CD4-positive, alpha-beta T cell treated with Interleukin-6 at 100 ng/mL for 8 hours (primary cell): Measurements from ENCODE around the gene CASTOR1.

Experiments
- DNase-seq: peaks from one replicate; pipeline ENCODE4 v3.0.0-alpha.2; 2020; ENCODE audit warnings: mixed read lengths, low spot score

CASTOR1 gene

DNA sequence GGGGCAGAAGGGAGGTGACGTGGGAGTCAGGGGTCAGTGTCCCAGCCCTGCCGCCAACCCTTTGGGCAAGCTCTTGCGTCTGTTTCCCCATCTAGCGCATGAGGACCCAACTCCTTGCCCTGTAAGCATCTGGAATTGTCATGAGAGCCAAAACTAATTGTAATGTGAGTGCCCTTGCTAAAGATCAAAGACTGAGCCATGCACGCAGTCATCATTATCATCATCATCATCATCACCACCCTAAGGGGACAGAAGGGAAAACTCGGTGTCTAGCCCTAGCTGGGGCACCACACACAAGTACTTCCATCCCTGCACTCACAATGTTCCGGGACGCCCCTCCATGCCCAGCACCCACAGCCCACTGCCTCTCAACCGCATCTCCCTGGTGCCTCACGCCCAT, 45.2 kb downstream of the CASTOR1 start:
- DNase-seq, result no peak

DNA sequence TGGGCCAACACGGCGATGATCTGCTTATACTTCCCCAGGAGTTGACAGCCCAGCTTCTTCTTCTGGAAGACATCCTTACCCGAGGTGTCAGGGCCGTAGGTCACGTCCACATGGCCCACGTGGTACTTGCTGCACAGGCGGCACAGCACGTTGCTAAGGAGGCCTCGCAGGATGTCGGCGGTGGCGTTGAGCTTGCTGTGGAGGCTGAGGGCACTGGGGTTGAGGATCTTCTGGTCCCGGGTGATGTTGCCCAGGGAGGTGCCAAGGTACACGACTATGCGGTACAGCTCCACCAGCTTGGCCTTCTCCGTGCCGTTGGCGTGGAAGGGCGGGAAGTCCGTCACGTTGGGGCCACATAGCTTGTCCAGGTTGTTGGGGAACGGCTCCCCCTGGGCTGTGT, 45.6 kb downstream of the CASTOR1 start:
- no peak for DNase-seq

DNA sequence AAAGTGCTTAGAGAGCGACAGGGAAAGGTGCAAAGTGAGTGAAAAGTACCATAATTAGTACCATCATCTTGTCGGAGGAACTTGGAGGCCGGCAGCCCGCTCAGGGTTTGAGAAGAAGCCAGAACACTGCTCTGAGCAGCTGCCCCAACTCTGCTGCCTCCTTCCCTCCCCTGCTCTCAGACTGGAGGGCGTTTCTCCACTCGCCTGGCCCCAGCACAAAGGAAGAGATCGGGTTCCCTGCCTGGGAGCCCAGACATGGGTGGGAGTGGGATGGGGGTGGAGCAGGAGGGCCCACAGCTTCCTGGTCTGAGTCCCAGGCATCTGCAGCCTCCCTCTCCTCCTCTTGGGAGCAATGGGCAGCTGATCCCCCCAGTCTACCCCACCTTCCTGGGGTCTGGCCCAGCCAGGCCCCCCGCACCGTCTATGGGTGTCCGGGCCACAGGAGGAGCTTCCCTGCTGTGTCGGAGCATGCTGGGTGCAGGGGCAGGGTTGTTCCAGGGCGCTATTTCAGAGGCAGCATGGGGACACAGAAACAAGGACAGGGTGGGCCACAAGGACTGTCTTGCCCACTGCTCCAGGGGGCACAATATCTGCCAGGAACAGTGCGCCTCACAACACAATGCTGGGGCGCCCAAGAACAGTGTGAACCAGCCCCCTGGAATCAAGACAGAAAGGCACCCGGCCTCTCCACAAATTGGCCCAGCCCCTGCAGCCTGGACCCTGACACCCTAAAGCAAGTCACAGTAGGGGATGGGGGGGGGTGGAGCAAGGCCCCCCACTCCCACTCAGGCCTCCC, 47.5 kb downstream of the CASTOR1 start:
- DNase-seq, result no peak

DNA sequence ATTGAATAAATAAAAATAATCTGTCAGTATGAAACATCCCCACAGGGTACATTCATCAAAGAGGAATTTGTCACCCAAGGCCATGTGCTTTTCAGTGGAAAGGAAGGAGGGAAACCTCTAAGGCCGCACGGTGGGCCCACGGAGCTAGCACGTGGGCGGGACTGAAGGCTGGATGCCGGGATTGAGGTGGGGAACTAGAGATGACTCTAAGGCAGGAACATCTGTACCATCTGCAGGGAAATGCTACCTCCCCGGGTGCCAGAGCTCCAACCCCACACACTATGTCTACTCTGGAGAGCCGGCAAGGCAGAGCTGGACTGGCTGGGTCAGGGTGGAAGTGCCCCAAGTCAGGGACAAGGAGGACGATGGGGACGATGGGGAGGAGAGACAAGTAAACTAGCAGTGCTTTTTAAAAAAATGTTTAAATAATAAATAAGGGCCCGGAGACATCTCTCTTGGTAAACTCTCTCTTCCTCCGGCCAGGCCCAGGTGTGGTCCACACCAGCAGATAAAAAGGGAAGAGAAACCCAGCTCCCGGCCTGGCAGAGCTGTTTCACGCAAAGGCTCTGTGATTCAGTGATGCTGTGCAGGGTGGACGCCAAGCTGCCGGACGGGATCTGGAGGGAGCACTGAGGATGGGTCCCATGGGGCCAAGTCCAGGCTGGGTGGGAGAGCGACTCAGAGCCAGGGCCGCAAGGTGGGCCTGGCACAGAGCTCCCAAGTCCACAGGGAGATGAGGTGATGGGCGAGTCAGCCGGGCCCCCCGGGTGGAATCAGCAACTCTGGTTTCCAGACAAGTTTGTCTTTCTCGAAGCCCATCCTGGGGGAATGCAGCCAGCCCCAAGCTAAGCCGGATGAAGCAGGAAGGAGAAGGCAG, 48.5 kb downstream of the CASTOR1 start:
- DNase-seq, result no peak

DNA sequence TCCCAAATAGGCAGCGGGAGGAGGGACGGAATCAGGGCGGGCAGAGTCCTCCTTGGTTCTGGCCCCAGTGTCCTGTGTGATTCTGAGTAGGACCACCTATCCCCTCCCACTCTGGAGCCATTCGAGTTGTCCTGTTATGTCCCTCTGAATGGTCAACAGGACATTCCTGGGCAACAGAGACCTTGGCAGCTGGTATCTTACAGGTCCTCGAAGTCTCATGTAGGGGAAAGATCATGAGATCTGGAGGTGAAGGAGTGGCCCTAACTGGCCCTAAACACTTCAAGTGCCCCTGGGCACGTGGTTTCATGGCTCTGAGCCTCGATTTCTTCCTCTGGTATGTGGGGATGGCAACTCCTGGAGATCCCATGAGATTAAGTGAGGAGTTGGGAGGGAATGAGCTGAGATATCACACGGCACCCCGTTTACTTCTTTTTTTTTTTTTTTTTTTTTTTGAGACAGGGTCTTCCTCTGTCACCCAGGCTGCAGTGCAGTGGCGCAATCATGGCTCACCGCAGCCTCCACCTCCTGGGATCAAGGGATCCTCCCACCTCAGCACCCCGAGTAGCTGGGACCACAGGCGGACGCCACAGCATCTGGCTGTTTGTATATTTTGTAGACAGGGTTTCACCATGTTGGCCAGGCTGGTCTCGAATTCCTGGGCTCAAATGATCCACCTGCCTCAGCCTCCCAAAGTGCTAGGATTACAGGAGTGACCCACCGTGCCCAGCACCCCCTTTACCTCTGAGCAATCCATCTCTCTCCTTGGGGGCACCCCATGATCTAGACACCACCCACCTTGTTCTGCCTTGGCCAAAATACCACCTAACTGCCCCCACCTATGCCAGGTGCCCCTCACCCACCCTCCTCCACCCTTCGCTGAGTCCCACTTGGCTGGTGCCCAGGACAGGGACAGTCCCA, 49.6 kb downstream of the CASTOR1 start:
- DNase-seq, result no peak

DNA sequence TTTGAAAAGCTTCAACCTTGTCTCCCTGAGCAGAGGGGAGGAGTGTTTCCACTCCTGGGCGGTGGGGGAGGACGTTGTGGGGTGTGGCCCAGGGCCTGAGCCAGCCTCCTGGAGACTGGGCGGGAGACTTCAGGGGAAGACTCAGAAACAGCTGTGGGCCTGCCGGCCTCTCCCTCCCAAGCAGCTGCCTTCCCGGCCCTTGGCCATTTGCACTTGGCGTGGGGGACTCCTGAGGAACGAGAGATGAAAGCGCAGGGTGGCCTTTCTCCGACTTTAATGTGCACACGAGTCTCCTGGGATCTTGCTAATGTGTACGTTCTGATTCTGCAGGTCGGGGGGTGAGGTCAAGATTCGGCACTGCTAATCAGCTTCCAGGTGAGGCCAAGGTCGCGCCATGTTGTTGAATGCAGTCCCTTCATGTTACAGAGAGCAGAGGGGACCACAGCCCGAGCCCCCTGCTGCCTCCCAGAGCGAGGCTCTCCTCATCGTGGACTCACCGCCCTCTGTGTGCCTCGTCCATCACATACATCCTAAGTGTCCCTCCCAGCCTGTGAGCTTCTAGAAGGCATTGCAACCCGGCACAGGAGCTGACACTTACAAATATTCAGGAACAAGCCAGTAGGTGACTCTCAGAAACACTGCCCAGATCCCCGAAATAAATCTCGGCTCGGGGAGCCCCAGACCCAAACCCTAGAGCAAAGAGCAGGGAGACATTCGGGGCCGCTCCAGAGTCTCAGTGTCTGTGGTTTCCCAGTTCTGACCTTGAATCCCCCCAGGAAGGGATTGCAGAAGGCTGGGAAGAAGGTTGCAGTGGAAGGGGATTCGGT, 50.4 kb downstream of the CASTOR1 start:
- DNase-seq, result no peak

DNA sequence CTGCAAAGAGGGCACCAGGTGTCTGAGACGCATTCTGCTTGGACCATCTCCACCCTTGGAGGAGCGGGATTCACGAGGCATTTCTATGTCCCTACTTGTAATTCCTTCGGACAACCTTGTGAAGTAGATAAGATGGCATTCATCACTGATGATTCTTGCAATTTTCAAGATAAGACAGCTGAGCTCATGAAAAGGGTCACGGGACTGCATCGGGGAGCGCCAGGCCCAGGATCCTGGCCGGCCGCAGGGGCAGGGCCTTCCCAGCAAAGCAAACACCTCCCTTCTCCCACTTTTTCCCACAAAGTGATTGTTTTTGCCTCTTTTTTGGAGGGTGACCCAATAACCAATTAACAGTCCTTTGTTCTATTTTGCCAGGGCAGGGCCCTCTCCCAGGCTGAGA, 51.2 kb downstream of the CASTOR1 start:
- no peak for DNase-seq

DNA sequence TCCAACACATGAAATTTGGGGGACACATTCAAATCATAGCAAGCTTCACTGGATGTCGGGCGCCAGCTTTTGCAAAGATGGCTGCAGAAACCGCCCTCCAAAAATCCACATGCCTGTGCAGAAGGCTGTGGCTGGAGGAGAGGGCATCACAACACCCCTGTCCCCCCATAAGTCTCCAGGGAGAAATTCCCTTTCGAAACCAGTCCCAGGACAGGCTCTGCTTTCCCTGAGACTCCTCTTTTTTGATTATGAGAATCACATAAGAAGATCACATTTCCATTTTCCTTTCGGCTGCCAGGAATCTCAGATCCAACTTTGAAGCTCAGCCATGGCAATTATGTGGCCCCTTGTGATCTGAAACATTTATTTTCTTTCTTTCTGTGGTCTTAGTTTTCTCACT, 52.4 kb downstream of the CASTOR1 start:
- no peak for DNase-seq

DNA sequence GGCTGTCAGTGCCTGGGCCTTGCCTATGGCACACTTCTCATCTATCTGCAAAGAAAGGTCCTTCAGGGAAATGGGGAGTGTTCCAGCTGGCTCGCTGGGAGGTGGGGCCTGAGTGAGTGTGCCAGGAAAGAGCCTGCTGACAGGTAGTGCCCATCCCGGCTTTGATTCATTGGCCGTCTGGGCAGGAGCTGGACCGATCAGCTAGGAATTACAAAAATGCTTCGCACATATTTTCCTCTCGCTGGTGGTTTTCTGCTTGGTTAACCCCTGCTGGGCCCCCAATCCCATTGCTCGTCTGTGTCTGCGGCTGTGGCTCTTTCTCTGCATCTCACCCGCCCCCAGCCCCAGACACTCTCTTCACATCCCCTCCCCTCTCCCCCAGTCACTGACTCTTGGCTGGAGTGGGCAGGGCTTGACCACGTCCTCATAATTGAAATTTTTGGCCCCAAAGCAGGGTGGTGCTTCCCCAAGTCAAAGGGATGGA, 53.6 kb downstream of the CASTOR1 start:
- DNase-seq, result no peak
